Hepatocyte (in vitro differentiated cells): ENCODE results near the gene TWF2.

ENCODE experiments used
- CTCF ChIP-seq: fragments of 200-600 bp; sonication (generic); IDR thresholded peaks from 2 replicates; pipeline ENCODE4 v1.5.1; 2016; ENCODE audit warnings: antibody characterized with exemption, mild to moderate bottlenecking; ENCODE audit not compliant: poor library complexity
- EZH2 ChIP-seq: fragments of 200-600 bp; sonication (generic); IDR thresholded peaks from 2 replicates; pipeline ENCODE4 v1.6.1; 2016; ENCODE audit warnings: antibody characterized with exemption, mild to moderate bottlenecking, borderline replicate concordance
- EZH2phosphoT487 ChIP-seq: fragments of 200-600 bp; sonication (generic); IDR thresholded peaks from one replicate; pipeline ENCODE4 v1.6.1; 2018; ENCODE audit warnings: antibody characterized with exemption, mild to moderate bottlenecking, low read depth, moderate library complexity; ENCODE audit not compliant: unreplicated experiment, severe bottlenecking

DNA sequence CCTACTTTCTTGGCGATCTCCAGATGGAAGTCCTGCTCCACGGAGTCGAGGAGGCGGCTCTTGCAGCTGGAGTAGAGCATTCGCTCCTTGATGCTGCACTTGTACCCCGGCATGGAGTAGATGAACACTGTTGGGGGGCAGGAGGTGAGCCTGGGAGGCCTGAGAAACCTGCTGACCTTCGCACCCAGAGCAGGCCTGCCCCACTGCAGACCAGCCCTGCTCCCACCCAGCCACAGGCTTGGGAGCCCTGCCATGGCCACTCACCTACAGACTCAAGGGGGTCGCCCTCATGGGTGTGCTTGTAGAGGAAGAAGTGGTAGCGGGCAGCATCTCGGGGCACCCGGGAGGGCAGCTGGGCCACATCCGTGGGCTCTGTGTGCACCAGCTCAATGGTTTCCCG, 9.3 kb downstream of the TWF2 start:
- TF ChIP-seq EZH2, result no peak
- TF ChIP-seq CTCF, result no peak
- TF ChIP-seq EZH2phosphoT487, result no peak
